ENCODE measurements around the gene ITPR2. TPM values are rescaled to one million over a fixed set of nuclear protein-coding genes. Genes with fewer than 3 reads are reported as not detected.
A peak's percentile ranks its signal among the peaks of the same experiment; 100 is the strongest.

The ITPR2 gene
- polyA plus RNA-seq, 1 experiment: 3.5 TPM

DNA sequence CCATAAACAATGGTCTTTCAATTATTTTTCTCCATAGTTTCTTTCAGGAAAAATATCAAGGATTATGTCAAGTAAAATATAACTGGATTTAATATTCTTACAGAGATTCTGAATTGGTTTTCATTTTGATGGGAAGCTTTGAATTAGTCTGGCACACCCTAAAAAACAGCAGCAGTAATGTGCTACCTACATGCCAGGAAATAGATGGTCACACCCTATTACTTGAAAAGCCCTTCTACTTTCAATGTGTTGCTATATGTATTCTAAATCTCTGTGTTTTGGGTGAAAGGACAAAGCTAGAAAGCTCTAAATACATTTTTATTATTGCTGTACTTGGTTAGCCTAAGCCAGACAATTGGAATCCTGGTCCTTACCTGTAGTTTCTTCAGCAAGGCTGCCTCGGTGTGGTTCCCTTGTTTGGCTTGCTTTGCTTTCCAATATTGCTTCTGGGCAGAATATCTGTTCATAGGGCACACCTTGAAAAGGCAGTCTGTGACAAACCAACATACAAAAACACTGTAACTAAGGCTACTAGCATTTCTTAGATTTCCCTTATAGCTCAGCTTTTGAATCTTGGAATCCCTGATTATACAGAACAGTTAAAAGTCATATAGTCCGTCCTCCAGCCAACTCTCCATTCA, 107.6 kb downstream of the ITPR2 start:
- Histone ChIP-seq H3K4me3 (ENCODE audit: low read depth, low read length) (no peak overlapping the region), H3K27me3 (ENCODE audit: control insufficient read depth, insufficient read depth, low read length) (no peaks in the 10 kb centered on the region), H3K36me3 (ENCODE audit: control insufficient read depth, insufficient read depth, low read length) (no peaks in the 10 kb centered on the region)
- TF ChIP-seq, protein P1, sequence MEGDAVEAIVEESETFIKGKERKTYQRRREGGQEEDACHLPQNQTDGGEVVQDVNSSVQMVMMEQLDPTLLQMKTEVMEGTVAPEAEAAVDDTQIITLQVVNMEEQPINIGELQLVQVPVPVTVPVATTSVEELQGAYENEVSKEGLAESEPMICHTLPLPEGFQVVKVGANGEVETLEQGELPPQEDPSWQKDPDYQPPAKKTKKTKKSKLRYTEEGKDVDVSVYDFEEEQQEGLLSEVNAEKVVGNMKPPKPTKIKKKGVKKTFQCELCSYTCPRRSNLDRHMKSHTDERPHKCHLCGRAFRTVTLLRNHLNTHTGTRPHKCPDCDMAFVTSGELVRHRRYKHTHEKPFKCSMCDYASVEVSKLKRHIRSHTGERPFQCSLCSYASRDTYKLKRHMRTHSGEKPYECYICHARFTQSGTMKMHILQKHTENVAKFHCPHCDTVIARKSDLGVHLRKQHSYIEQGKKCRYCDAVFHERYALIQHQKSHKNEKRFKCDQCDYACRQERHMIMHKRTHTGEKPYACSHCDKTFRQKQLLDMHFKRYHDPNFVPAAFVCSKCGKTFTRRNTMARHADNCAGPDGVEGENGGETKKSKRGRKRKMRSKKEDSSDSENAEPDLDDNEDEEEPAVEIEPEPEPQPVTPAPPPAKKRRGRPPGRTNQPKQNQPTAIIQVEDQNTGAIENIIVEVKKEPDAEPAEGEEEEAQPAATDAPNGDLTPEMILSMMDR (IDR thresholded peaks at IDR 0.05; ENCODE audit: insufficient read depth, low read depth, low read length): no peak
- no peak for DNase-seq (ENCODE audit: low read depth)
- ChIA-PET POLR2A (no interaction called here), CTCF (no interaction called here)

GRCh38 chr12:26724309-26724702, 108.7 kb downstream of the ITPR2 start:
- Histone ChIP-seq H3K4me3 (ENCODE audit: low read depth, low read length) (no peak overlapping the region), H3K27me3 (ENCODE audit: control insufficient read depth, insufficient read depth, low read length) (no peaks in the 10 kb centered on the region), H3K36me3 (ENCODE audit: control insufficient read depth, insufficient read depth, low read length) (no peaks in the 10 kb centered on the region)
- no peak for DNase-seq (ENCODE audit: low read depth)
- ChIA-PET POLR2A (no interaction called here), CTCF (no interaction called here)
- TF ChIP-seq, protein P1 (IDR thresholded peaks at IDR 0.05; ENCODE audit: insufficient read depth, low read depth, low read length): no peak

GRCh38 chr12:26723379-26724308, 109.3 kb downstream of the ITPR2 start:
- Histone ChIP-seq H3K36me3 (ENCODE audit: control insufficient read depth, insufficient read depth, low read length) (no peaks in the 10 kb centered on the region), H3K4me3 (ENCODE audit: low read depth, low read length) (no peak overlapping the region), H3K27me3 (ENCODE audit: control insufficient read depth, insufficient read depth, low read length) (no peaks in the 10 kb centered on the region)
- peak; percentile 36 for DNase-seq (ENCODE audit: low read depth)
- ChIA-PET CTCF (no interaction called here), POLR2A (no interaction called here)
- TF ChIP-seq, protein P1 (IDR thresholded peaks at IDR 0.05; ENCODE audit: insufficient read depth, low read depth, low read length): no peak

GRCh38 chr12:26721800-26722199, 111.2 kb downstream of the ITPR2 start:
- DNase-seq (ENCODE audit: low read depth): no peak
- CTCF ChIA-PET: interaction anchor here (2.3 kb wide), 1 partner anchor 111 kb away, joined by 6 read pairs; the partner anchor contains the start of gene ITPR2
- POLR2A ChIA-PET: no interaction called here
- H3K27me3 ChIP-seq (ENCODE audit: control insufficient read depth, insufficient read depth, low read length): no peaks in the 10 kb centered on the region
- TF ChIP-seq, protein P1 (IDR thresholded peaks at IDR 0.05; ENCODE audit: insufficient read depth, low read depth, low read length): no peak
- no peak overlapping the region for H3K4me3 ChIP-seq (ENCODE audit: low read depth, low read length)
- no peaks in the 10 kb centered on the region for H3K36me3 ChIP-seq (ENCODE audit: control insufficient read depth, insufficient read depth, low read length)

DNA sequence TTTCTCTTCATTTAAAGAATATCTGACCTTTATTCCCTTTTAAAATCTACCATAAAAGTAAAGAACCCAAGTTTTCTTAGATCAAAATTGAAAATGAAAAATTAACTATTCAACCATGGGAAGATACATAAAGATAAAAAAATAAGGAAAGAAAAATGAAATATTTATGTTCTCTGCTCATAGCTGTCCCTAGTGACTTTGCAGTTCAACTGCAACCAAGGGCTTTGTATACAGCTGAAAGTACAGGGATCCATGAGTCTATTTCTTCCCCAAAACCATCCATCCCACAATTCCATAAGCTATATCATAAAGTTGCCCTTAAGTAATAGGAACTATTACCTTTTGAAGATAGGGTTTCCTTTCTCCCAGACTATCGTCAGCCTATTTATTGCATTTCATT, 113.1 kb downstream of the ITPR2 start:
- no peak for DNase-seq (ENCODE audit: low read depth)
- Histone ChIP-seq H3K27me3 (ENCODE audit: control insufficient read depth, insufficient read depth, low read length) (no peaks in the 10 kb centered on the region), H3K4me3 (ENCODE audit: low read depth, low read length) (no peak overlapping the region), H3K36me3 (ENCODE audit: control insufficient read depth, insufficient read depth, low read length) (no peaks in the 10 kb centered on the region)
- ChIA-PET POLR2A (interaction anchor here (0.7 kb wide), 1 partner anchor 57 kb away, joined by 6 read pairs; no protein-coding TSS in a partner anchor), CTCF (interaction anchor here (1.1 to 2.3 kb wide), 4 partner anchors 11 to 113 kb away, joined by 3 to 6 read pairs (median 4); partner anchors contain the start of gene ITPR2)
- TF ChIP-seq, protein P1 (IDR thresholded peaks at IDR 0.05; ENCODE audit: insufficient read depth, low read depth, low read length): 0 out of 2 replicates have a peak, but pooled peaks have one; percentile 6

All from BJ (cell line).